PC-3 (cell line): ENCODE data around the gene CCDC78.

Source experiments
- EZH2 ChIP-seq: fragments of 300-600 bp; sonication (generic); IDR thresholded peaks from one replicate; pipeline ENCODE4 v1.6.1; 2017; ENCODE audit warnings: antibody characterized with exemption, mild to moderate bottlenecking, low read length; ENCODE audit not compliant: unreplicated experiment
- TF ChIP-seq, protein P1 (sequence below): fragments of 300-600 bp; sonication (generic); conservative IDR thresholded peaks from 2 replicates; pipeline ENCODE4 v1.5.1; 2017; ENCODE audit warnings: antibody characterized with exemption, low read depth, mild to moderate bottlenecking, low read length

GRCh38 chr16:720447-720989, 5.7 kb downstream of the CCDC78 start:
- TF ChIP-seq, protein P1, sequence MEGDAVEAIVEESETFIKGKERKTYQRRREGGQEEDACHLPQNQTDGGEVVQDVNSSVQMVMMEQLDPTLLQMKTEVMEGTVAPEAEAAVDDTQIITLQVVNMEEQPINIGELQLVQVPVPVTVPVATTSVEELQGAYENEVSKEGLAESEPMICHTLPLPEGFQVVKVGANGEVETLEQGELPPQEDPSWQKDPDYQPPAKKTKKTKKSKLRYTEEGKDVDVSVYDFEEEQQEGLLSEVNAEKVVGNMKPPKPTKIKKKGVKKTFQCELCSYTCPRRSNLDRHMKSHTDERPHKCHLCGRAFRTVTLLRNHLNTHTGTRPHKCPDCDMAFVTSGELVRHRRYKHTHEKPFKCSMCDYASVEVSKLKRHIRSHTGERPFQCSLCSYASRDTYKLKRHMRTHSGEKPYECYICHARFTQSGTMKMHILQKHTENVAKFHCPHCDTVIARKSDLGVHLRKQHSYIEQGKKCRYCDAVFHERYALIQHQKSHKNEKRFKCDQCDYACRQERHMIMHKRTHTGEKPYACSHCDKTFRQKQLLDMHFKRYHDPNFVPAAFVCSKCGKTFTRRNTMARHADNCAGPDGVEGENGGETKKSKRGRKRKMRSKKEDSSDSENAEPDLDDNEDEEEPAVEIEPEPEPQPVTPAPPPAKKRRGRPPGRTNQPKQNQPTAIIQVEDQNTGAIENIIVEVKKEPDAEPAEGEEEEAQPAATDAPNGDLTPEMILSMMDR = no peak
- TF ChIP-seq EZH2 = no peak
